GM23338 (cell line): ENCODE data around the gene ACOT8. TPM values are rescaled to one million over a fixed set of nuclear protein-coding genes. Genes with fewer than 3 reads are reported as not detected.

ENCODE experiments used
- ATAC-seq: fragments of 200-7000 bp; cut with Tn5 transposase; 3 replicates; pipeline ENCODE4 v1.9.1; 2020
- DNase-seq: peaks from one replicate; pipeline ENCODE4 v3.0.0-alpha.2; 2015; ENCODE audit warnings: low spot score
- H2AFZ ChIP-seq: fragments of 200-600 bp; sonication (generic); 2 replicates; pipeline ENCODE4 v1.8.0; 2016; ENCODE audit warnings: antibody characterized with exemption, mild to moderate bottlenecking, moderate library complexity
- H3F3A ChIP-seq: fragments of 200-600 bp; sonication (generic); replicated peaks from 2 replicates; pipeline ENCODE4 v1.8.0; 2017; ENCODE audit warnings: antibody characterized with exemption, mixed run types, low read depth
- H3K27ac ChIP-seq: fragments of 200-600 bp; sonication (generic); 2 replicates; pipeline ENCODE4 v1.6.1; 2016; ENCODE audit warnings: low read depth
- H3K27me3 ChIP-seq: fragments of 200-600 bp; sonication (generic); 2 replicates; pipeline ENCODE4 v1.8.0; 2016; ENCODE audit warnings: mild to moderate bottlenecking, mixed run types, moderate library complexity; ENCODE audit not compliant: insufficient read depth
- H3K36me3 ChIP-seq: fragments of 200-600 bp; sonication (generic); 2 replicates; pipeline ENCODE4 v1.8.0; 2016; ENCODE audit warnings: mild to moderate bottlenecking; ENCODE audit not compliant: insufficient read depth
- H3K4me1 ChIP-seq: fragments of 200-600 bp; sonication (generic); 2 replicates; pipeline ENCODE4 v1.8.0; 2016; ENCODE audit warnings: mild to moderate bottlenecking, moderate library complexity; ENCODE audit not compliant: insufficient read depth
- H3K4me2 ChIP-seq: fragments of 200-600 bp; sonication (generic); 2 replicates; pipeline ENCODE4 v1.7.1; 2017; ENCODE audit warnings: mixed run types
- H3K4me3 ChIP-seq: fragments of 200-600 bp; sonication (generic); 2 replicates; pipeline ENCODE4 v1.6.1; 2016; ENCODE audit warnings: mixed run types
- H3K79me2 ChIP-seq: fragments of 200-600 bp; sonication (generic); replicated peaks from 2 replicates; pipeline ENCODE4 v1.8.0; 2017; ENCODE audit warnings: mild to moderate bottlenecking; ENCODE audit not compliant: insufficient read depth
- H3K9me2 ChIP-seq: fragments of 200-600 bp; sonication (generic); 2 replicates; pipeline ENCODE4 v1.8.0; 2017; ENCODE audit not compliant: insufficient read depth
- H4K20me1 ChIP-seq: fragments of 200-600 bp; sonication (generic); replicated peaks from 2 replicates; pipeline ENCODE4 v1.8.0; 2017; ENCODE audit warnings: mild to moderate bottlenecking; ENCODE audit not compliant: insufficient read depth
- H3K27ac Mint-ChIP-seq: 2 replicates; pipeline ENCODE4 v1.8.0; 2020; ENCODE audit warnings: inconsistent platforms, mild to moderate bottlenecking, moderate library complexity, mixed read lengths
- H3K27me3 Mint-ChIP-seq: 3 replicates; pipeline ENCODE4 v1.8.0; 2022; ENCODE audit warnings: low read depth, mild to moderate bottlenecking, moderate library complexity, mixed read lengths, inconsistent platforms; ENCODE audit not compliant: insufficient read depth, poor library complexity
- H3K36me3 Mint-ChIP-seq: 3 replicates; pipeline ENCODE4 v1.8.0; 2021; ENCODE audit warnings: low read depth, mild to moderate bottlenecking, inconsistent platforms, moderate library complexity, mixed read lengths
- H3K4me1 Mint-ChIP-seq: 3 replicates; pipeline ENCODE4 v1.8.0; 2020; ENCODE audit warnings: mild to moderate bottlenecking, inconsistent platforms, mixed read lengths
- H3K4me3 Mint-ChIP-seq: 3 replicates; pipeline ENCODE4 v1.8.0; 2021; ENCODE audit warnings: moderate library complexity, mild to moderate bottlenecking, inconsistent platforms, mixed read lengths
- H3K9me3 Mint-ChIP-seq: 3 replicates; pipeline ENCODE4 v1.8.0; 2020; ENCODE audit warnings: moderate library complexity, mild to moderate bottlenecking, inconsistent platforms, mixed read lengths
- CREB1 ChIP-seq: fragments of 250-450 bp; sonication (Bioruptor Pico); IDR thresholded peaks from 2 replicates; pipeline ENCODE4 v1.5.0; 2020; ENCODE audit warnings: low read depth, mild to moderate bottlenecking, moderate library complexity
- EZH2 ChIP-seq: fragments of 200-600 bp; sonication (generic); IDR thresholded peaks from one replicate; pipeline ENCODE4 v1.8.0; 2017; ENCODE audit warnings: antibody characterized with exemption, mild to moderate bottlenecking, low read depth; ENCODE audit not compliant: unreplicated experiment
- EZH2phosphoT487 ChIP-seq: fragments of 200-600 bp; sonication (generic); IDR thresholded peaks from one replicate; pipeline ENCODE4 v1.8.1; 2018; ENCODE audit warnings: antibody characterized with exemption; ENCODE audit not compliant: unreplicated experiment
- JUNB ChIP-seq: IDR thresholded peaks from one replicate; pipeline ENCODE4 v1.6.1; 2016; ENCODE audit warnings: antibody characterized with exemption; ENCODE audit not compliant: unreplicated experiment
- NANOG ChIP-seq: IDR thresholded peaks from 2 replicates; pipeline ENCODE4 v1.6.1; 2016; ENCODE audit warnings: antibody characterized with exemption, borderline replicate concordance
- POLR2AphosphoS5 ChIP-seq: IDR thresholded peaks from 2 replicates; pipeline ENCODE4 v1.6.1; 2016; ENCODE audit warnings: antibody characterized with exemption, low read depth
- ZNF114 ChIP-seq: fragments of 250-450 bp; sonication (Bioruptor Pico); IDR thresholded peaks from 2 replicates; pipeline ENCODE4 v1.5.0; 2020; ENCODE audit warnings: mild to moderate bottlenecking, moderate library complexity
- ZNF331 ChIP-seq: fragments of 250-450 bp; sonication (Bioruptor Pico); IDR thresholded peaks from 2 replicates; pipeline ENCODE4 v1.5.0; 2020; ENCODE audit warnings: low read depth, mild to moderate bottlenecking, moderate library complexity
- polyA plus RNA-seq: library from polyadenylated mRNA; unstranded; fragments of >200 nt; fragmentation: Nextera tagmentation; extraction: Ambion mirVana; gene quantifications from 2 replicates; pipeline ENCODE4 v1.2.1, GENCODE V29; 2016
- total RNA-seq: library from RNA; depleted of rRNA; stranded (reverse); fragments of >200 nt; shearing (Covaris generic); gene quantifications from 2 replicates; pipeline ENCODE4 v1.2.3, GENCODE V29; 2014
- TF ChIP-seq, protein P1 (sequence below), 2 experiments: fragments of 200-600 bp in 1 of 2; sonication (generic) in 1 of 2; conservative IDR thresholded peaks; 2 replicates each; pipeline versions ENCODE4 v1.5.1 to v1.6.1; 2016 to 2017; ENCODE audit warnings: antibody characterized with exemption in 2 of 2, low read depth in 2 of 2, mild to moderate bottlenecking in 2 of 2, moderate library complexity in 1 of 2
- TF ChIP-seq, protein P2 (sequence below): IDR thresholded peaks from one replicate; pipeline ENCODE4 v1.6.1; 2018; ENCODE audit warnings: antibody characterized with exemption; ENCODE audit not compliant: unreplicated experiment
- TF ChIP-seq, protein P3 (sequence below): fragments of 250-450 bp; sonication (Bioruptor Pico); IDR thresholded peaks from 2 replicates; pipeline ENCODE4 v1.5.0; 2020; ENCODE audit warnings: mild to moderate bottlenecking, moderate library complexity

The ACOT8 gene
- total and polyA plus RNA-seq, 2 experiments from 2014 or later = 42.0 to 75.2 TPM

DNA sequence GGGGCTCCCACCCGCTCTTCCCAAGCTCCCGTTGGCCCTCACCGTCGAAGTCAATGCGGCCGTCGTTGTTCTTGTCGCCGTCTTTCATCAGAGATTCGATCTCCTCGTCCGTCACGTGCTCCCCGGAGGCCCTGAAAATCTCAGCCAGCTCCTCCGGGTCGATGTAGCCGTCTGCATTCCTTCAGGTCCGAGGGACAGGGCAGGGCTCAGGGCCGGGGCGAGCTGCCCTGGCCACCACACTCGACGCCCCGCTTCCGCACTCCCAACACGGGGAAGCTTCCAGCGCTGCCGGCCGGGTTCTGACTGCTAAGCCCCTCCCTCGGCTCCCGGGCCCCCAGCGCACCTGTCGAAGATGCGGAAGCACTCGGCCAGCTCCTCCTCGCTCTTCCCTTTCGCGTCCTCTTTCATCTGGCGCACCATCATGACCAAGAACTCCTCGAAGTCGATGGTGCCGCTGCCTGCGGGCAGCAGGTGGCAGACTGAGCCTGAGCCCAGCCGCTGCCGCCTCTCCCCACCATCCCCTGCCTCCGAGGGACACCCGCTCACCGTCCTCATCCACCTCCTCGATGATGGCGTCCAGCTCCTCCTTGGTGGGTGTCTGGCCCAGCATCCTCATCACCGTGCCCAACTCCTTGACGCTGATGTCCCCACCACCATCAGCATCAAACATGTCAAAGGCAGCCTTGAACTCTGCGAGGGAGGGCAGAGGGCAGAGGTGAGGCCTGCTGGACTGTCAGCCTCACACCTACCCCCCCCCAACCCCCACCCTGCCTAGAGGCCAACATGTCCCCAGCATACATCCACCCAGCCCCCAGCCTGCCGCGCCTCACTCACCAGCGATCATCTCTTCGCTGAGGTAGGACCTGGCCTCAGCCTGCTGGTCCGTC, 33.0 kb downstream of the ACOT8 start:
- Mint-ChIP-seq H3K4me3 (peak overlapping the region; percentile 70), H3K4me1 (peaks cover 27% of the 10 kb centered on the region), H3K27ac (no peak overlapping the region), H3K36me3 (peaks cover 6% of the 10 kb centered on the region; the same call in 1 of the 3 replicates), H3K27me3 (peaks cover 29% of the 10 kb centered on the region), H3K9me3 (no peaks in the 10 kb centered on the region; the same call in 1 of the 3 replicates)
- Histone ChIP-seq H3K27ac (no peak overlapping the region), H3K9me2 (no peaks in the 10 kb centered on the region), H3K4me3 (peak overlapping the region; percentile 48; the same call in 1 of the 2 replicates), H4K20me1 (no peaks in the 10 kb centered on the region), H3K4me1 (peaks cover 15% of the 10 kb centered on the region), H3K27me3 (peaks cover 9% of the 10 kb centered on the region), H3F3A (peaks cover 13% of the 10 kb centered on the region; the same call in 1 of the 2 replicates), H3K4me2 (peak overlapping the region; percentile 78), H3K36me3 (no peaks in the 10 kb centered on the region), H2AFZ (peak overlapping the region; percentile 91), H3K79me2 (no peaks in the 10 kb centered on the region)
- ATAC-seq (peak; percentile 82), DNase-seq (peak; percentile 89)
- TF ChIP-seq, protein P1, sequence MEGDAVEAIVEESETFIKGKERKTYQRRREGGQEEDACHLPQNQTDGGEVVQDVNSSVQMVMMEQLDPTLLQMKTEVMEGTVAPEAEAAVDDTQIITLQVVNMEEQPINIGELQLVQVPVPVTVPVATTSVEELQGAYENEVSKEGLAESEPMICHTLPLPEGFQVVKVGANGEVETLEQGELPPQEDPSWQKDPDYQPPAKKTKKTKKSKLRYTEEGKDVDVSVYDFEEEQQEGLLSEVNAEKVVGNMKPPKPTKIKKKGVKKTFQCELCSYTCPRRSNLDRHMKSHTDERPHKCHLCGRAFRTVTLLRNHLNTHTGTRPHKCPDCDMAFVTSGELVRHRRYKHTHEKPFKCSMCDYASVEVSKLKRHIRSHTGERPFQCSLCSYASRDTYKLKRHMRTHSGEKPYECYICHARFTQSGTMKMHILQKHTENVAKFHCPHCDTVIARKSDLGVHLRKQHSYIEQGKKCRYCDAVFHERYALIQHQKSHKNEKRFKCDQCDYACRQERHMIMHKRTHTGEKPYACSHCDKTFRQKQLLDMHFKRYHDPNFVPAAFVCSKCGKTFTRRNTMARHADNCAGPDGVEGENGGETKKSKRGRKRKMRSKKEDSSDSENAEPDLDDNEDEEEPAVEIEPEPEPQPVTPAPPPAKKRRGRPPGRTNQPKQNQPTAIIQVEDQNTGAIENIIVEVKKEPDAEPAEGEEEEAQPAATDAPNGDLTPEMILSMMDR (conservative IDR thresholded peaks at IDR 0.05; ENCODE audit: low read depth in 2 of 2) = peak; percentile 51 to 81
- TF ChIP-seq EZH2 = no peak
- TF ChIP-seq, protein P2, sequence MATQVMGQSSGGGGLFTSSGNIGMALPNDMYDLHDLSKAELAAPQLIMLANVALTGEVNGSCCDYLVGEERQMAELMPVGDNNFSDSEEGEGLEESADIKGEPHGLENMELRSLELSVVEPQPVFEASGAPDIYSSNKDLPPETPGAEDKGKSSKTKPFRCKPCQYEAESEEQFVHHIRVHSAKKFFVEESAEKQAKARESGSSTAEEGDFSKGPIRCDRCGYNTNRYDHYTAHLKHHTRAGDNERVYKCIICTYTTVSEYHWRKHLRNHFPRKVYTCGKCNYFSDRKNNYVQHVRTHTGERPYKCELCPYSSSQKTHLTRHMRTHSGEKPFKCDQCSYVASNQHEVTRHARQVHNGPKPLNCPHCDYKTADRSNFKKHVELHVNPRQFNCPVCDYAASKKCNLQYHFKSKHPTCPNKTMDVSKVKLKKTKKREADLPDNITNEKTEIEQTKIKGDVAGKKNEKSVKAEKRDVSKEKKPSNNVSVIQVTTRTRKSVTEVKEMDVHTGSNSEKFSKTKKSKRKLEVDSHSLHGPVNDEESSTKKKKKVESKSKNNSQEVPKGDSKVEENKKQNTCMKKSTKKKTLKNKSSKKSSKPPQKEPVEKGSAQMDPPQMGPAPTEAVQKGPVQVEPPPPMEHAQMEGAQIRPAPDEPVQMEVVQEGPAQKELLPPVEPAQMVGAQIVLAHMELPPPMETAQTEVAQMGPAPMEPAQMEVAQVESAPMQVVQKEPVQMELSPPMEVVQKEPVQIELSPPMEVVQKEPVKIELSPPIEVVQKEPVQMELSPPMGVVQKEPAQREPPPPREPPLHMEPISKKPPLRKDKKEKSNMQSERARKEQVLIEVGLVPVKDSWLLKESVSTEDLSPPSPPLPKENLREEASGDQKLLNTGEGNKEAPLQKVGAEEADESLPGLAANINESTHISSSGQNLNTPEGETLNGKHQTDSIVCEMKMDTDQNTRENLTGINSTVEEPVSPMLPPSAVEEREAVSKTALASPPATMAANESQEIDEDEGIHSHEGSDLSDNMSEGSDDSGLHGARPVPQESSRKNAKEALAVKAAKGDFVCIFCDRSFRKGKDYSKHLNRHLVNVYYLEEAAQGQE = no peak
- TF ChIP-seq NANOG = no peak
- peak; percentile 19; the same call in 1 of the 2 replicates for TF ChIP-seq CREB1 (CRISPR knock-in tag)
- TF ChIP-seq JUNB = no peak
- no peak for TF ChIP-seq EZH2phosphoT487
- TF ChIP-seq, protein P3, sequence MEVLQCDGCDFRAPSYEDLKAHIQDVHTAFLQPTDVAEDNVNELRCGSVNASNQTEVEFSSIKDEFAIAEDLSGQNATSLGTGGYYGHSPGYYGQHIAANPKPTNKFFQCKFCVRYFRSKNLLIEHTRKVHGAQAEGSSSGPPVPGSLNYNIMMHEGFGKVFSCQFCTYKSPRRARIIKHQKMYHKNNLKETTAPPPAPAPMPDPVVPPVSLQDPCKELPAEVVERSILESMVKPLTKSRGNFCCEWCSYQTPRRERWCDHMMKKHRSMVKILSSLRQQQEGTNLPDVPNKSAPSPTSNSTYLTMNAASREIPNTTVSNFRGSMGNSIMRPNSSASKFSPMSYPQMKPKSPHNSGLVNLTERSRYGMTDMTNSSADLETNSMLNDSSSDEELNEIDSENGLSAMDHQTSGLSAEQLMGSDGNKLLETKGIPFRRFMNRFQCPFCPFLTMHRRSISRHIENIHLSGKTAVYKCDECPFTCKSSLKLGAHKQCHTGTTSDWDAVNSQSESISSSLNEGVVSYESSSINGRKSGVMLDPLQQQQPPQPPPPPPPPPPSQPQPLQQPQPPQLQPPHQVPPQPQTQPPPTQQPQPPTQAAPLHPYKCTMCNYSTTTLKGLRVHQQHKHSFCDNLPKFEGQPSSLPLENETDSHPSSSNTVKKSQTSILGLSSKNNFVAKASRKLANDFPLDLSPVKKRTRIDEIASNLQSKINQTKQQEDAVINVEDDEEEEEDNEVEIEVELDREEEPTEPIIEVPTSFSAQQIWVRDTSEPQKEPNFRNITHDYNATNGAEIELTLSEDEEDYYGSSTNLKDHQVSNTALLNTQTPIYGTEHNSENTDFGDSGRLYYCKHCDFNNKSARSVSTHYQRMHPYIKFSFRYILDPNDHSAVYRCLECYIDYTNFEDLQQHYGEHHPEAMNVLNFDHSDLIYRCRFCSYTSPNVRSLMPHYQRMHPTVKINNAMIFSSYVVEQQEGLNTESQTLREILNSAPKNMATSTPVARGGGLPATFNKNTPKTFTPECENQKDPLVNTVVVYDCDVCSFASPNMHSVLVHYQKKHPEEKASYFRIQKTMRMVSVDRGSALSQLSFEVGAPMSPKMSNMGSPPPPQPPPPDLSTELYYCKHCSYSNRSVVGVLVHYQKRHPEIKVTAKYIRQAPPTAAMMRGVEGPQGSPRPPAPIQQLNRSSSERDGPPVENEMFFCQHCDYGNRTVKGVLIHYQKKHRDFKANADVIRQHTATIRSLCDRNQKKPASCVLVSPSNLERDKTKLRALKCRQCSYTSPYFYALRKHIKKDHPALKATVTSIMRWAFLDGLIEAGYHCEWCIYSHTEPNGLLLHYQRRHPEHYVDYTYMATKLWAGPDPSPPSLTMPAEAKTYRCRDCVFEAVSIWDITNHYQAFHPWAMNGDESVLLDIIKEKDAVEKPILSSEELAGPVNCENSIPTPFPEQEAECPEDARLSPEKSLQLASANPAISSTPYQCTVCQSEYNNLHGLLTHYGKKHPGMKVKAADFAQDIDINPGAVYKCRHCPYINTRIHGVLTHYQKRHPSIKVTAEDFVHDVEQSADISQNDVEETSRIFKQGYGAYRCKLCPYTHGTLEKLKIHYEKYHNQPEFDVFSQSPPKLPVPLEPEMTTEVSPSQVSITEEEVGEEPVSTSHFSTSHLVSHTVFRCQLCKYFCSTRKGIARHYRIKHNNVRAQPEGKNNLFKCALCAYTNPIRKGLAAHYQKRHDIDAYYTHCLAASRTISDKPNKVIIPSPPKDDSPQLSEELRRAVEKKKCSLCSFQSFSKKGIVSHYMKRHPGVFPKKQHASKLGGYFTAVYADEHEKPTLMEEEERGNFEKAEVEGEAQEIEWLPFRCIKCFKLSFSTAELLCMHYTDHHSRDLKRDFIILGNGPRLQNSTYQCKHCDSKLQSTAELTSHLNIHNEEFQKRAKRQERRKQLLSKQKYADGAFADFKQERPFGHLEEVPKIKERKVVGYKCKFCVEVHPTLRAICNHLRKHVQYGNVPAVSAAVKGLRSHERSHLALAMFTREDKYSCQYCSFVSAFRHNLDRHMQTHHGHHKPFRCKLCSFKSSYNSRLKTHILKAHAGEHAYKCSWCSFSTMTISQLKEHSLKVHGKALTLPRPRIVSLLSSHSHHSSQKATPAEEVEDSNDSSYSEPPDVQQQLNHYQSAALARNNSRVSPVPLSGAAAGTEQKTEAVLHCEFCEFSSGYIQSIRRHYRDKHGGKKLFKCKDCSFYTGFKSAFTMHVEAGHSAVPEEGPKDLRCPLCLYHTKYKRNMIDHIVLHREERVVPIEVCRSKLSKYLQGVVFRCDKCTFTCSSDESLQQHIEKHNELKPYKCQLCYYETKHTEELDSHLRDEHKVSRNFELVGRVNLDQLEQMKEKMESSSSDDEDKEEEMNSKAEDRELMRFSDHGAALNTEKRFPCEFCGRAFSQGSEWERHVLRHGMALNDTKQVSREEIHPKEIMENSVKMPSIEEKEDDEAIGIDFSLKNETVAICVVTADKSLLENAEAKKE (CRISPR knock-in tag) = no peak
- no peak for TF ChIP-seq ZNF331
- no peak; the same call in 1 of the 2 replicates for TF ChIP-seq POLR2AphosphoS5
- TF ChIP-seq ZNF114 (CRISPR knock-in tag) = no peak
